ENCODE data around the gene TCERG1L.
"Not testable (repeated sequence)": the region's sequence is repeated elsewhere in the genome, so short reads cannot be mapped to it uniquely, and the experiment has no call there.

The TCERG1L gene

DNA sequence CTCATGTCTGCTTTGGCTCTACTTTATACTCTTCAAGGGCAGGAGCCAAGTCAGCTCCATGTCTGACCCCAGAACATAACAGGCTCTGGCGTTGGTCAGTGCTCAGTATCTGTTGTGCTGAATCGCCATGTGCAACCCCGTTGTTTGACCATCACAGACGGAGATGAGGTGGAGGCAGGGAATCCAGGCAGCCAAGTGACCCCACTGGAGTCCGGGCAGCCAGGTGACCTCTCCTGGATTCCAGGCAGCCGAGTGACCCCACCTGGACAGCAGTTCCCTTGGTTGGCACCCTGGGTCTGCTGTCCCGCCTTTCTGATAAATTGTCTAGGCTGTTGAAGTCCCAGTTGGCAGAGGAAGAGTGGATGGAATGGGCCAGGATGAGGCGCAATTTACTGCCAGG lies 232.2 kb downstream of the TCERG1L start:
- DNase-seq: no peak

DNA sequence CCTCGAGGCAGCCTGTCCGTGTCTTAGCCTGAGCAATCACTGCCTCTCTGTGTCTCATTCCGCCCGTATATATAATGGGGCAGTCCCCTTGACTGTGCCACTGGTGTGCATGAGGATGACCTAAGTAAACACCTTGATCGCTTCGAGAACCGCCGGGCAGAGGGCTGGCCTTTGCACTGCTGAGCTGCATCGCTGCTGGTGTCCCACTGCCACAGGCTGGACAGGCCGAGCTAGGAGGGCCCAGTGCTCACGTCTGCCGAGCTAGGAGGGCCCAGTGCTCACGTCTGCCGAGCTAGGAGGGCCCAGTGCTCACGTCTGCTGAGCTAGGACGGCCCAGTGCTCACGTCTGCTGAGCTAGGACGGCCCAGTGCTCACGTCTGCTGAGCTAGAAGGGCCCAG lies 232.6 kb downstream of the TCERG1L start:
- DNase-seq: not testable (repeated sequence)

GRCh38 chr10:131078131-131078881 lies 233.2 kb downstream of the TCERG1L start:
- DNase-seq: no peak

DNA sequence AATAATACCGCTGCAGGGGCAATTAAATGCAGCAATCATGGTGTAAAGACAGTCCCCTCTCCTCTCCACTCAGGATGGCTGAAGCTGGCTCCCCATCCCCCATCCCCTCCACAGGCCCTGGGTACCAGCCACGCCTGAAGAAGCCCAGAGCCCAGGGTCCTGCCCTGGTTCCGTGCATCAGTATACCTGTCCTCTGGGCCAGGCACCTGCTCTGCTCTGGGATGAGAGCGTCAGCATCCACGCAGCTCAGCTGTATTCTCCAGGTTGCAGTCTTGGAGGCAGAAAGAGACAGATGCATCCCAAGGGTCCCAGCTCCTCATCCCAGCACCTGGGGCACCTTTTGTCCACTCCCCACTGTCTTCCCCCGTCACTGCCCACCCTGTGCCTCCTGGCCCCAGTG lies 233.8 kb downstream of the TCERG1L start:
- no peak for DNase-seq

DNA sequence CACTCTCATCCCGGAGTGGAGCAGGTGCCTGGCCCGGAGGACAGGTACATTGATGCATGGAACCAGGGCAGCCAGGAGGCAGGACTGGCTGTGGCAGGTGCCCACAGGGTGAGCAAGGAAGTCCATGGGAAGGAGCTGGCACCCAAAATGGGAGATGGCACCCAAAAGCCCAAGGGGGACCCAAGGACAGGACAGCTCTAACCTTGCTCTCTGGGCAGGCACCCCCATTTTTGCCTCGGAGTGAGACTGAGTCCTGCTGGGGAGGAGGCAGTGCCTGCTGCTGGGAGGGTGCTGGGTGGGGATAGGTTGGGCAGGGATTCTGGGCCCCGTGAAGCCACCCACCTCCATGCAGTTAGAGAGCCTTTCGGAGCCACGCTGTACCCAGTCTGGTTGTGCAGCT lies 234.5 kb downstream of the TCERG1L start:
- DNase-seq: no peak

GRCh38 chr10:131076356-131076755 lies 235.2 kb downstream of the TCERG1L start:
- DNase-seq: no peak

- no peak for DNase-seq
Observed at GRCh38 chr10:131075218-131075770, 236.2 kb downstream of the TCERG1L start.

- no peak for DNase-seq
Observed at GRCh38 chr10:131074682-131075081, 236.8 kb downstream of the TCERG1L start.

DNA sequence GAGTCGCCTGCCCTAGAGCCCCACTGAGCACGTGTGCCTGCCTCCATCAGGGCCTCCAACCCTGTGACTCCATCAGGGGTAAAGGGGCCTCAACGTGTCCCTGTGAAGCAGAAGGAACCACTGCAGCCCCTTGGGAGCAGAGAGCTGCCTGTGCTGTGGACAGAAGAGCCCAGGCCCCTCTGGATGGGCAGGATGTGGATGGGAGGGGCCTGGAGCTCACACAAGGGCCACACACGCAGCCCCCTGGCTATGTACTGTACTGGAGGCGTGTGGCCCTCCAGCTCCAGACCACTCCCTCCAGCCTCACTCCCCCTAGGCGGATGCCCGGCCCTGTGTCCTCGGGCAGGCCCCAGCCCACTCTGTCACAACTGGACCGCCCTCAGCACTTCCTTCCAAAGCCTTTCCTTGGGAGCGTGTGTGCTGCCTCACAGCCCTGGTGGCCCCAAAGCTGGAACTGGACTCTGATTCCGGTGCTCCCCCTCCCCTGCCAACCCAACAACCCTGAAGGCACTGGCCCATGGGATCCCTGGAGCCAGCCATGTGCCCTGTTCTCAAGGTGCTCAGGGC lies 238.0 kb downstream of the TCERG1L start:
- DNase-seq: no peak

DNA sequence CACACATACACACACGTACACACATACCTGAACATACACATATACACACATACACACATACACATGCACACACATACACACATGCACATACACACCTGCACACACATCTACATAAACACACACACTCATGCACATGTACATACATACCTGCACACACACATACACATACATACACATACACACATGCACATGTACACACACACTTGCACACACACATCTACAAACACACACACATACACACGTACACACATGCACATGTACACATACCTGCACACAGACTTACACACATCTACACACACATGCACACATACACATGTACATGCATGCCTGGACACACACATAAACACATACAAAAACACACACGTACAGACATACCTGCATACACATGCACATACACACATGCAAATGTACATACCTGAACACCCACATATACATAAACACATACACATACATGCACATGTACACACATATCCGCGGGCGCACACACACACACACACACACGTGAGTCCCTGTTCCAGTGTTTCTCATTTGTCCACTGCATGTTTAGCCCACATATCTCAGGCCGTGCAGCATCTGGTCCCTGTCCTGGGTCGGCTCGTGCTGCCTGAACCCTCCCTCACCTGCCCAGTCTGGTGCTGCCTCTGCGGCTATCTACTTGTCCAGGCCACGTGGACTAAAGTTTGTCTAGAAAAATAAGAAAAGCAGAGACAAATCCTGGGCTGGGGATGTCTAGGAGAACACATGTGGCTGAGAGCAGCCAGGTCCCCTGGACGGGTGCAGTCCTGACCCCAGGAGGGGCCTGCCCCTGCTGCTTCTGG lies 238.7 kb downstream of the TCERG1L start:
- DNase-seq: no peak

DNA sequence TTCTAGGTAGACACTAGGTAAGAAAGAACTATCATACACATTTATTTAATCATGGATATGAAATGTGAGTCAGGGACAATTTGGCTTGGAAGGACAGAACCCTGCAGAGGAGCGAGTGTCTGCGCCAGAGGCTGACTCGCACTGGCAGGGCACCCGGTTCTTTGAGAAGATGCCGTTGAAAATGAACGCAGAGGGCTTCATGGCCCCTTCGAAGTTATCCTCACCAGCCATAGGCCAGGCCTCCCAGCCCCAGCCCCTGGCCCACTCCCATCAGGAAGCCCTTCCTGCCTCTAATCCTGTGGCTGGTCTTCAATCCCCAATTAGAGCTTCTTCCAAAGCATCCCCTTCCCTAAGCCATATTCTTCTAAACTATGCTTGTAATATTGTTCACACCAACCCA lies 239.8 kb downstream of the TCERG1L start:
- no peak for DNase-seq

DNA sequence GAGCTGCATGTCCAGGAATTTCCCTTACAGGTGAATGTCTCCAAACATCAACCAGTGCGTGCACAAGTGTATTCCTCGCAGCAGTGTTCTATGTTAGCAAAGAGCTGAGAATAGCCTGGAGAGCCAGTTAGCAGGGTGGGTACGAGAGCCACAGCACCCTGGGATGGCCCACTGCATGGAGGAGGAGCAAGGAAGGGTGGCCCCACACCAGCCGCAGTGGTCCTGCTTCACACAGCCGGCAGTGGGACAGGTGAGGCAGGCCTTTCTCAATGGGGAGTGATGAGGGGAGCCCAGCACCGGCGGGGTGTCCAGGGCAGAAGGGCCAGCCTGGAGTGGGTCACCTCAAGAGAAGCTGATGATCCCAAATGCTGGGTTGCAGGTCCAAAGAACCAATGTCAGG lies 240.7 kb downstream of the TCERG1L start:
- no peak for DNase-seq

- DNase-seq: no peak
Observed at GRCh38 chr10:131068760-131069159, 242.8 kb downstream of the TCERG1L start.

DNA sequence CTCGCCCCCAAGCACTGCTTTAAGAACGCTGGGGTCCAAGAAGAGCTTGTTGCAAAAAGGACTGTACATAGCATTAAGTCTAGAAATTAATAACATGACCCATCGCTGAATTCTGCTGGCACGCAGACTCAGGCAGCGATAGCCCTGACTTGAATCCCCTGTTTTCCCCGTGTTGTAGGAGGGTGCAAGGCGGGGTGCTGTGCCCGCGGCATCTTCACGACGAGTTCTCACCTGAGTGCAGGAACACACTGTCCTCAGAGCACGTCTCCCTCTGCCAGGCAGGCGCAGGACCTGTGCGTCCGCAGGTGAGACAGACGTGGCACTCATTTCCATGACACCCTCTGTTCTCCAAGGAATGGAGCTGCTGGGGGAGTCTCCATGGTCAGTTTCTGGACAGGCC lies 243.2 kb downstream of the TCERG1L start:
- DNase-seq: no peak

DNA sequence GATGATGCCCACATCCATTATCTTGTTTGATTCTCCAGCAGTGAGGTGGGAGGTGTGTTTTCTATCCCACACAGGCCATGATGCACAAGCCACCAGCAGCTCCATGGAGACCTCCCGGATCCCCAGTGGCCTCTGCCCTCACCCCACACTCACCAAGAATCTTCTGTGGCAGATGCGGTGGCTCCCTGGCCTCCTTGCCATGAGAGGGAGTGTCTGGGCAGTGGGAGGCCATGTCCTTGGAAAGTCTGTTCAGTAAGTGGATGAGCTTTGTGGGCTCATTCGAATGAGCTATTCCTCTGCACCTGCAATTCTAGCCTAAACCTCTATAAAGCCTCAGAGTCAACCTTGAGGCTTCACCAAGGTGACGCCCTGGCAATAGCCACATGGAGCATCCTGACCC lies 243.8 kb downstream of the TCERG1L start:
- DNase-seq: no peak

GRCh38 chr10:131065673-131066305 lies 245.7 kb downstream of the TCERG1L start:
- DNase-seq: no peak

- DNase-seq: no peak
Observed at GRCh38 chr10:131063311-131063710, 248.2 kb downstream of the TCERG1L start.

DNA sequence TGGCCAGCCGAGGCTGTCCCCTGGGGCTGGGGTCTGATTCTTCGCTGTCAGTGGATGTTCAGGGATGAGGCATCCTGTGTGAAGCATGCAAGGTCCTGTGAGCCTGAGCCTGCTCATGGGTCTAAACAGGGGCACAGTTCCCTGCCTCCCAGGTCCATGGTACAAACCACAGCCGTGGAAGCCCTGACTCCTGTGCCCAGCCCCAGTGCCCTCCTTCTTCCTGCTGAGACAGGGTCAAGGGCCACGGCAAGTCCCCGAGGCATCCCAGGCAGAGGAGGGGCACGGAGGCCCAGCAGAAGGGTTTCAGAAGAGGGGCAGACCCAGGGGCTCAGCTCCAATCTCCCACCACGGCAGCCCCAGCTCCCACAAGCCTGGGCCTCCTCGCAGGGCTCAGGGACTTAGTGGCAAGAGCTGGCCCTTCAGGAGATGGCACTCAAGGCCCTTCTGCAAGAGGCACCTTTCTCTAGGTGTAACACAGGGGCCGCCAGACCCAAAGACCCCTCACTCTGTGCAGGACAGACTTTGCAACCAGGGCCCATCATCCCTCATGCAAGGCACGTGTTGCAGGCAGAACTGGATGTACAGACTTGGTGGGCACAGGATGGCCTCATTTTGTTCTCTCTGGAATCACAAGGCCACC lies 248.8 kb downstream of the TCERG1L start:
- no peak for DNase-seq

DNA sequence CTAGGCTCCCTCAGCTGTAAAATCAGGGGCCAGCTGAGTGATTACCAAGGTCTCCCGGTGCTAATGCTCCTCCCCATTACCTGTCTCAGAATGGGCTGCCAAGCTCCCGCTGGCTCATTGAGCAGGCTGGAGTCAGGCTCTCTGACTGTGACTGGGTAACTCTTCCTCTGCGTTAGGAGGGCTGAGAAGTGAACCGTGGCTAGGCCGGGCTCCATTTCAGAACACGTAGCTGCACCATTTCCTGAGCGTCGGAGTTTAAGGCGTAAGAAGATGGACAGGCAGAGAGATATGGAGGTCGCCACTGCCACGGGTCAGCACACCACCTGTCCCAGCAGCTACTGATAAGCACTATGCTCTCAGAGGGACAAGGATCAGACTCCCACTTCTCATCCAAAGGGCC lies 250.3 kb downstream of the TCERG1L start:
- DNase-seq: no peak

GRCh38 chr10:131059881-131060280 lies 251.6 kb downstream of the TCERG1L start:
- DNase-seq: no peak

DNA sequence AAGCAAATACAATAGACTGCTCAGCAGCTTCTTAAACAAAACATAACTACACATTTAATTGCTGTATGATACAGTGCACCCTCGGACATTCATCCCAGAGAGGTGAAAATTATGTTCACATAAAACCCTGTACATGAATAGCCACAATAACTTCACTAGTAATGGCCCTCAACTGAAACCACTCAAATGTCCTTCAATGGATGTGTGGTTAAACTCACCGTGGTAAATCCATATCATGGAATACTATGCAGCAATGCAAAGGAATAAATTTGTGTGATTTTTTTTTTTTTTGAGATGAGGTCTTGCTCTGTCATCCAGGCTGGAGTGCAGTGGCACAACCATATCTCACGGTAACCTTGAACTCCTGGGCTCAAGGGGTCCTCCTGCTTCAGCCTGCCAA lies 252.7 kb downstream of the TCERG1L start:
- no peak for DNase-seq

DNA sequence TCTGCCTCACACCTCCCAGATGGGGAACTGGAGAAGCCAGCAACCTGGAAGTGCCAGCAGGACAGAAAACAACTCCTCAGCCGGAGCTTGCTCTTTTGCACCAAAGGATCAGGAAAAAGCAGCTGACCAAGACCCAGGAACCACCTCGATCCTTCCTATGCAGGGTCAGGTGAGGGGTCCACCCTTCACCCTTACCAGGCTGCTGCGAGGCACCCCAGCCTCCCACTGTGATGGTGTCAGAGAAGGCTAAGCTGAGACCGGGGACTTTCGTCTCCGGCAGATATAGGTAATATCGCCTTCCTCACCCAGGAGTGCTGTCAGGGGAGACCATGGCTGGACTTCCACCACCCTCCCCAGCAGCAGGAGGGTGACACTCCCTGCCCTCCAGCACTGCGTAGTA lies 254.7 kb downstream of the TCERG1L start:
- no peak for DNase-seq

GRCh38 chr10:131056091-131056579 lies 255.4 kb downstream of the TCERG1L start:
- DNase-seq: no peak

Measured in NCI-H2081 (cell line).